VCaP (cell line): Measurements from ENCODE around the gene TAF11L2.
"Not testable (repeated sequence)": the region's sequence is repeated elsewhere in the genome, so short reads cannot be mapped to it uniquely, and the experiment has no call there.

Experiments
- H3K27ac ChIP-seq: fragments of 450-650 bp; 2 replicates; pipeline ENCODE4 v1.5.1; 2017
- CTCF ChIP-seq: fragments of 450-650 bp; conservative IDR thresholded peaks from 2 replicates; pipeline ENCODE4 v1.5.1; 2017; ENCODE audit warnings: mild to moderate bottlenecking, moderate library complexity

TAF11L2 gene

GRCh38 chr5:17511775-17512325 lies 13.8 kb downstream of the TAF11L2 start:
- no peak overlapping the region for H3K27ac ChIP-seq
- no peak for TF ChIP-seq CTCF

- not testable (repeated sequence) for H3K27ac ChIP-seq
Observed at GRCh38 chr5:17517526-17517925, 19.5 kb downstream of the TAF11L2 start.

GRCh38 chr5:17518067-17518466 lies 20.0 kb downstream of the TAF11L2 start, which contains the start of gene TAF11L3:
Gene TAF11L3 (plus strand): TSS chr5:17518367.
- H3K27ac ChIP-seq = not testable (repeated sequence)

GRCh38 chr5:17519508-17519907 lies 21.5 kb downstream of the TAF11L2 start:
- H3K27ac ChIP-seq = not testable (repeated sequence)

GRCh38 chr5:17521501-17521900 lies 23.5 kb downstream of the TAF11L2 start, which contains the start of gene TAF11L4:
Gene TAF11L4 (plus strand): TSS chr5:17521801.
- H3K27ac ChIP-seq = not testable (repeated sequence)

- not testable (repeated sequence) for H3K27ac ChIP-seq
Observed at GRCh38 chr5:17524935-17525334, 26.9 kb downstream of the TAF11L2 start, which contains the start of gene TAF11L5. Gene TAF11L5 (plus strand): TSS chr5:17525235.

GRCh38 chr5:17526504-17526903 lies 28.5 kb downstream of the TAF11L2 start:
- not testable (repeated sequence) for H3K27ac ChIP-seq

GRCh38 chr5:17528369-17528768 lies 30.3 kb downstream of the TAF11L2 start, which contains the start of gene TAF11L6:
Gene TAF11L6 (plus strand): TSS chr5:17528669.
- not testable (repeated sequence) for H3K27ac ChIP-seq
